Nephron (organoid): ENCODE results near the gene NEK11.

Experiments
- H3K27ac Mint-ChIP-seq, 3 experiments: 2 replicates each; pipeline ENCODE4 v1.8.0; 2020; ENCODE audit warnings: mixed read lengths in 3 of 3, mild to moderate bottlenecking in 2 of 3, moderate library complexity in 1 of 3
- H3K27me3 Mint-ChIP-seq: 2 replicates; pipeline ENCODE4 v1.8.0; 2021; ENCODE audit warnings: low read depth, mild to moderate bottlenecking, moderate library complexity, mixed read lengths
- H3K36me3 Mint-ChIP-seq: 2 replicates; pipeline ENCODE4 v1.8.0; 2020; ENCODE audit warnings: low read depth, mixed read lengths
- H3K4me1 Mint-ChIP-seq: 2 replicates; pipeline ENCODE4 v1.8.0; 2020; ENCODE audit warnings: mixed read lengths
- H3K4me3 Mint-ChIP-seq, 3 experiments: 2 replicates each; pipeline ENCODE4 v1.8.0; 2020; ENCODE audit warnings: mild to moderate bottlenecking in 3 of 3, mixed read lengths in 3 of 3, moderate library complexity in 2 of 3
- H3K9me3 Mint-ChIP-seq: 2 replicates; pipeline ENCODE4 v1.8.0; 2020; ENCODE audit warnings: mixed read lengths
- TF ChIP-seq, protein P1 (sequence below), 3 experiments: fragments of 200-600 bp; sonication (generic); IDR thresholded peaks; one replicate each; pipeline ENCODE4 v1.5.0; 2021; ENCODE audit warnings: antibody characterized with exemption in 3 of 3; ENCODE audit not compliant: unreplicated experiment in 3 of 3

NEK11 gene

DNA sequence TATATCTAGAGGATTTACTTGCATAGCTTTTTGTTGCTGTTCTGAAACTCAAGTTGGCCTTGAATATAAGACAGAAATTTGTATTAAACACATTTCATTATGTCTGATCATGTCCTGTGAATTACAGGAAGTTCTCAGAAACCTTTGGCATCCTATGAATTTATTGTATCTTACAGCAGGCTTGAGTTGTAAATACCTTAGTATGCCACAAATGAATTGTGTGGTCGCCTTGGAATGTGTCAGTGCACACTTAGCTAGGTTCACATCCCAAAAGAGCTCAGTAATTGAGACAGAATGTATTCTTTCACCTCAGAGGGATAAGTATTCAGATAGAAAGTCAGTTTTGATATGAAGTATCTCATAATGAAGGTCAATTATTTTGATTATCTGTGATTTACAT lies 83.4 kb downstream of the NEK11 start:
- Mint-ChIP-seq H3K27me3 (no peaks in the 10 kb centered on the region), H3K4me3 (no peak overlapping the region), H3K9me3 (no peaks in the 10 kb centered on the region), H3K4me1 (peaks cover 5% of the 10 kb centered on the region), H3K36me3 (no peaks in the 10 kb centered on the region), H3K27ac (no peak overlapping the region)
- TF ChIP-seq, protein P1, sequence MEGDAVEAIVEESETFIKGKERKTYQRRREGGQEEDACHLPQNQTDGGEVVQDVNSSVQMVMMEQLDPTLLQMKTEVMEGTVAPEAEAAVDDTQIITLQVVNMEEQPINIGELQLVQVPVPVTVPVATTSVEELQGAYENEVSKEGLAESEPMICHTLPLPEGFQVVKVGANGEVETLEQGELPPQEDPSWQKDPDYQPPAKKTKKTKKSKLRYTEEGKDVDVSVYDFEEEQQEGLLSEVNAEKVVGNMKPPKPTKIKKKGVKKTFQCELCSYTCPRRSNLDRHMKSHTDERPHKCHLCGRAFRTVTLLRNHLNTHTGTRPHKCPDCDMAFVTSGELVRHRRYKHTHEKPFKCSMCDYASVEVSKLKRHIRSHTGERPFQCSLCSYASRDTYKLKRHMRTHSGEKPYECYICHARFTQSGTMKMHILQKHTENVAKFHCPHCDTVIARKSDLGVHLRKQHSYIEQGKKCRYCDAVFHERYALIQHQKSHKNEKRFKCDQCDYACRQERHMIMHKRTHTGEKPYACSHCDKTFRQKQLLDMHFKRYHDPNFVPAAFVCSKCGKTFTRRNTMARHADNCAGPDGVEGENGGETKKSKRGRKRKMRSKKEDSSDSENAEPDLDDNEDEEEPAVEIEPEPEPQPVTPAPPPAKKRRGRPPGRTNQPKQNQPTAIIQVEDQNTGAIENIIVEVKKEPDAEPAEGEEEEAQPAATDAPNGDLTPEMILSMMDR (IDR thresholded peaks at IDR 0.05; ENCODE audit: unreplicated experiment in 3 of 3): no peak

DNA sequence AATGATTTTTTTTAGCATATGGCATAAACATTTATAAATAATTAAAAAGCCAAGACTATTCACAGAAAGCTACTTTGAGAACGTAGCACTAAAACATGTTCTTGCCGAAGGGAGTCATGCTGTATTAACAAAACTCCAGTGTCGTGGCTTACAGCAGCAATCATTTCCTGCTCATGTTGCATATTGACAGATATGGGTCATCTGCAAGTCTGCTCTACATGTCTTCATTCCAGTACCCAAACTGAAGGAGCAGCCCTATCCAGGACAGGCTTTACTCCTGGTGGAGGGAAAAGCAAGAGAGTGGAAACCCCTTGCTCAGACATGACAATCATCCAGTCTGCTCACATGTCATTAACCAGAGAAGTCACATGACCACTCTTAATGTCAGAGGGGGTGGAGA lies 87.6 kb downstream of the NEK11 start:
- TF ChIP-seq, protein P1 (IDR thresholded peaks at IDR 0.05; ENCODE audit: unreplicated experiment in 3 of 3): no peak
- Mint-ChIP-seq H3K36me3 (peaks cover 4% of the 10 kb centered on the region), H3K27ac (no peak overlapping the region), H3K9me3 (peaks cover 19% of the 10 kb centered on the region), H3K4me3 (no peak overlapping the region), H3K4me1 (peaks cover 5% of the 10 kb centered on the region), H3K27me3 (no peaks in the 10 kb centered on the region)

DNA sequence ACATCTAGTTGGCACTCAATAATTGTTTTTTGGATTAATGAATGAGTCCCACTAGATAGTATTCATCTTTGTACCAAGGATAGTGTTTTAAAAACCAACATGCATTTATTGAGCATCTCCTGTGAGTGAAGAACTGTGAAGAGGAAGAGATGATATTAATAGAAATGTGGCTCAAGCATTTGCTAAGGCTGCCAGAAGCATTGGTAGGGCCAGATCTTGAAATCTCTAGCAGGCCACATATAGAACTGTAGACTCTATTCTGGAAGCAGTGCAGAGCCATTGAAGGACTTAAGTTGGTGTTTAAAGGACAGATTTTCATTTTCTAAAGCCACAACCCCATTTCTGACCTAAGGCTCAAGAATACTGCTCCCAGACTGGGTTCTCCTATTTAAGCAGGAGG lies 99.0 kb downstream of the NEK11 start:
- Mint-ChIP-seq H3K36me3 (peaks cover 12% of the 10 kb centered on the region), H3K27ac (no peak overlapping the region), H3K9me3 (peaks cover 32% of the 10 kb centered on the region), H3K4me1 (no peaks in the 10 kb centered on the region), H3K4me3 (no peak overlapping the region), H3K27me3 (no peaks in the 10 kb centered on the region)
- TF ChIP-seq, protein P1 (IDR thresholded peaks at IDR 0.05; ENCODE audit: unreplicated experiment in 3 of 3): no peak

DNA sequence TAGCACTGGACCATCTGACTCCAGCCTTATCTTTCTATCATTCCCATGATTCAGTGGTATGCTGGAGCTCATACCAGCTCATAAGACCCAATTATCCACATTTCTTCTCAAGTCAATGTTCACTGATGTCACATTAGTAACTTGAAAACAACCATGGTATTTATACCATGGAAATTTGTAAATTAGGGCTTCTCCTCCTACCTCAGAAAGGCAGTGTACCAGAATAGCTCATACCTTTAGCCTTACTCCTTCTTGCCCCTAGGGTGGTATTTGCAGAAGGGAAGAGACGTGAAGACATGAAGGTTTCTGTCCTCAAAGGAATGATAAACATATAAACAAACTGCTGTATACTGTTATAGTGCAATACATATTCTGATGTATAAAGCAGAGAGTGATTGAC lies 114.2 kb downstream of the NEK11 start:
- no peak overlapping the region for H3K4me3 Mint-ChIP-seq

DNA sequence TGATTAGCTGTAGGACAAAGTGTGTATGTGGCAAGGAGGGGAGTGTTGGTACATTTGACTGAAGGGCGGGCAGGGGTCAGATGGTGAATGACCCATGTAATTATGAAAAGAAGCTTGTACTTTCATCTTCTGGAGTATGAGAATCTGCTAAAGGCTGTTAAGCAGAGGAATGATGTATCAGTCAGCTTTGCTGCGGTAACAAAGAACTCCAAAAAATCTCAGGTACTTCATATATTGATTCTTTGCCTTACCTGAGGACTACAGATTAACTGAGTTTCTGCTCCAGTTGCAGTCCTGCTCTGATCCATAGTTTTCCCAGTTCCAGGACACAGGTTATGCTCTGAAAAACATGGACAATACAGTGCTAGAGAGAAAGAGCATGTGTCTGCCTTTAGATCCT lies 115.1 kb downstream of the NEK11 start:
- Mint-ChIP-seq H3K36me3 (peaks cover 7% of the 10 kb centered on the region), H3K9me3 (peaks cover 8% of the 10 kb centered on the region), H3K27me3 (no peaks in the 10 kb centered on the region), H3K27ac (no peak overlapping the region), H3K4me1 (no peaks in the 10 kb centered on the region), H3K4me3 (no peak overlapping the region)
- TF ChIP-seq, protein P1 (IDR thresholded peaks at IDR 0.05; ENCODE audit: unreplicated experiment in 3 of 3): no peak

More for the DNA sequence above, 114.2 kb downstream of the NEK11 start:
- Mint-ChIP-seq H3K4me1 (no peaks in the 10 kb centered on the region), H3K36me3 (peaks cover 7% of the 10 kb centered on the region), H3K27me3 (no peaks in the 10 kb centered on the region), H3K27ac (no peak overlapping the region), H3K9me3 (peaks cover 8% of the 10 kb centered on the region)
- TF ChIP-seq, protein P1 (IDR thresholded peaks at IDR 0.05; ENCODE audit: unreplicated experiment in 3 of 3): no peak

DNA sequence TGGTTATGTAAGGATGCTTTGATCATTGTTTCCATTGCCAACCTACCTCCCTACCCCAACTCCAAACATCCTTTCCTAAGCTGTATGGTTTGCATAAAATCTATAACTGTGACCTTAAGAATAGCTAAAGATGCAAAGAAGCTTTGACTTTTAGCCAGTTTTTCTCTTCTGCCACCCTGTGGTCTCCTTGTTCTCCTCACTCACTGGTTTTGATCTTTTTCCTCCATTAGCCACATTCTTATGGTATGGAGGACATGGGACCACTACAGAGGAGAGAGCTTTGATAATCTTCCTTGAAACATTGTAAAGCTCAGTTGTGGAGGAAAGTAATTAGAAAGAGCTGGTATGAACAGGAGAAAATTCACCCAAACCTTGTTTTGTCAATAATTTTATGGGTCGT lies 115.9 kb downstream of the NEK11 start:
- Mint-ChIP-seq H3K36me3 (peaks cover 7% of the 10 kb centered on the region), H3K9me3 (peaks cover 8% of the 10 kb centered on the region), H3K4me1 (no peaks in the 10 kb centered on the region), H3K27me3 (no peaks in the 10 kb centered on the region), H3K27ac (no peak overlapping the region), H3K4me3 (no peak overlapping the region)
- TF ChIP-seq, protein P1 (IDR thresholded peaks at IDR 0.05; ENCODE audit: unreplicated experiment in 3 of 3): no peak
